Measurements from ENCODE around the gene TRIM74.
"Not testable (repeated sequence)": the region's sequence is repeated elsewhere in the genome, so short reads cannot be mapped to it uniquely, and the experiment has no call there.

TRIM74 gene

DNA sequence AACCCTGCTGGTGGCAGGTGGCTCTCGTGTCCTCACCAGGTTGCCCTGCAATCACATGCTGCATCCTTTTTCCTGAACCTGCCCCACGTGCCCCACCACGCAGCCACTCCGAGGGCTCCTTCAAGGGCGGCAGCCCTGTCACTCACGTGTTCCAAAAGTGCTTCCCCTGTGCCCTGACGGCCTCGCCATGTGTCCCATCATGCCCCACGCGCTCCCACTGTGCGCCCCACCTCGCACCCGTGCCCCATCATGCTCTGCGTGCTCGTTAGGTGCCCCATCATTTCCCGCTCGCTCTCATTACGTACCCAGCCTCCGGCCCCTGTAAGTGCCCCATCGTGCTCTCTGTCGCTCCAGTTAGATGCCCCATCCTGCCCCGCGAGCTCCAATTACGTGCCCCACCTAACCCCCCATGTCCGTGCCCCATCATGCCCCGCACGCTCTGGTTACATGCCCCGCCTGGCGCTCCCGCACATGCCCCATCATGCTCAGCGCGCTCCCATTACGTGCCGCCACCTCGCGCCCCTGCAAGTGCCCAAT, at the start of gene TRIM74:
Gene TRIM74, minus strand, starts transcription at position 487 of the 537 bp plus-strand sequence. CDS start 3,309 bp downstream, outside the sequence.
- TF ChIP-seq, protein P1, sequence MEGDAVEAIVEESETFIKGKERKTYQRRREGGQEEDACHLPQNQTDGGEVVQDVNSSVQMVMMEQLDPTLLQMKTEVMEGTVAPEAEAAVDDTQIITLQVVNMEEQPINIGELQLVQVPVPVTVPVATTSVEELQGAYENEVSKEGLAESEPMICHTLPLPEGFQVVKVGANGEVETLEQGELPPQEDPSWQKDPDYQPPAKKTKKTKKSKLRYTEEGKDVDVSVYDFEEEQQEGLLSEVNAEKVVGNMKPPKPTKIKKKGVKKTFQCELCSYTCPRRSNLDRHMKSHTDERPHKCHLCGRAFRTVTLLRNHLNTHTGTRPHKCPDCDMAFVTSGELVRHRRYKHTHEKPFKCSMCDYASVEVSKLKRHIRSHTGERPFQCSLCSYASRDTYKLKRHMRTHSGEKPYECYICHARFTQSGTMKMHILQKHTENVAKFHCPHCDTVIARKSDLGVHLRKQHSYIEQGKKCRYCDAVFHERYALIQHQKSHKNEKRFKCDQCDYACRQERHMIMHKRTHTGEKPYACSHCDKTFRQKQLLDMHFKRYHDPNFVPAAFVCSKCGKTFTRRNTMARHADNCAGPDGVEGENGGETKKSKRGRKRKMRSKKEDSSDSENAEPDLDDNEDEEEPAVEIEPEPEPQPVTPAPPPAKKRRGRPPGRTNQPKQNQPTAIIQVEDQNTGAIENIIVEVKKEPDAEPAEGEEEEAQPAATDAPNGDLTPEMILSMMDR (IDR thresholded peaks at IDR 0.05) = not testable (repeated sequence)

- TF ChIP-seq, protein P1 (IDR thresholded peaks at IDR 0.05) = peak; percentile 41; the same call in 1 of the 2 replicates
Measured at GRCh38 chr7:72946130-72946745, 23.0 kb downstream of the TRIM74 start.

GRCh38 chr7:72925546-72926120, 43.6 kb downstream of the TRIM74 start:
- TF ChIP-seq, protein P1 (IDR thresholded peaks at IDR 0.05) = no peak

DNA sequence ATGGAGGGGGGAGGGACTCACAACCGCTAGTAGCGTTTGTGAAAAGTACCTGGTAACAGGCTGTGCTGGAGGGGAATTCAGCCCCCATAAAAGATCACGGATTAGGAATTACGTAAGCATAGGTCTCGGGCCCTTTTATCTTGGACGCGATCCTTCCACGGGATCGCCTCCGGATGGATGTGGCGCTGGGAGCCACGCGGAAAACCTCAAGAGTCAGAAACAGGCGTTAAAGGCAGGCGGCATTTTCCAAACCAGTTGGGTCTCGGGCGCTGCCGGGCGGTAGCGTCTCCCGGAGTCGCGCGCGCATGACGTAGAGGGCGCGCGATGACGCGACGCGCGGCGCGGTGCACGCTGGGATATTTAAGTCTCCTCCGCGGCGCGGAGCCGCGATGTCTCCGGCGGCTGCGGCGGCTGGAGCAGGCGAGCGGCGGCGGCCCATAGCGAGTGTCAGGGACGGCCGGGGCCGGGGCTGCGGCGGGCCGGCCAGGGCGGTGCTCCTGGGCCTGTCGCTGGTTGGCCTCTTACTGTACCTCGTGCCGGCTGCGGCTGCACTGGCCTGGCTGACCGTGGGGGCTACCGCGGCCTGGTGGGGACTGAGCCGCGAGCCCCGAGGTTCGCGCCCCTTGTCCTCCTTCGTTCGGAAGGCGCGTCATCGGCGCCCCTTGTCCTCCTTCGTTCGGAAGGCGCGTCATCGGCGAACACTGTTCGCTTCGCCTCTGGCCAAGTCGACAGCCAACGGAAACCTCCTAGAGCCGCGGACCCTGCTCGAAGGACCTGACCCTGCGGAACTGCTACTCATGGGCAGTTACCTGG, 44.3 kb downstream of the TRIM74 start, which contains the start of gene POM121:
Gene POM121, plus strand, starts transcription at position 363 of the 813 bp plus-strand sequence. Its CDS starts 27 bp downstream, at position 390.
- TF ChIP-seq, protein P1 (IDR thresholded peaks at IDR 0.05) = no peak

DNA sequence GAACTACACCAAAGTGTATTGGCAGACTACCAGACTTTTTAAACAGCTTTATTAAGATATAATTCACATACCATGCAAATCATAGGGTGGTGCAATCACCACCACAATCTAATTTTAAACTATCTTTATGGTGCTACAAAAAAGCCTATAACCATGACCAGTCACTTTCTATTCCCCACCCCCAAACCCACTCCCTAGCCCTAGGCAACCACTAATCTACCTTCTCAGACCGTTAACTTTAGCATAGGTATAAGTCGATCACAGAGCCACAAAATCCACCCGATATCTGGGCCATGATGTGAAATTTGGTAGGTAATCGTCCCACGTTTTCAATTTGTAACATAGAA, 44.9 kb downstream of the TRIM74 start:
- TF ChIP-seq, protein P1 (IDR thresholded peaks at IDR 0.05) = no peak

GRCh38 chr7:72919256-72919775, 50.0 kb downstream of the TRIM74 start:
- TF ChIP-seq, protein P1 (IDR thresholded peaks at IDR 0.05) = no peak

Data from LNCAP (cell line).